GM23338 (cell line): ENCODE results near the gene CACNA1H.

Experiments used
- CREB1 ChIP-seq: fragments of 250-450 bp; sonication (Bioruptor Pico); IDR thresholded peaks from 2 replicates; pipeline ENCODE4 v1.5.0; 2020; ENCODE audit warnings: low read depth, mild to moderate bottlenecking, moderate library complexity
- EZH2 ChIP-seq: fragments of 200-600 bp; sonication (generic); IDR thresholded peaks from one replicate; pipeline ENCODE4 v1.8.0; 2017; ENCODE audit warnings: antibody characterized with exemption, mild to moderate bottlenecking, low read depth; ENCODE audit not compliant: unreplicated experiment
- EZH2phosphoT487 ChIP-seq: fragments of 200-600 bp; sonication (generic); IDR thresholded peaks from one replicate; pipeline ENCODE4 v1.8.1; 2018; ENCODE audit warnings: antibody characterized with exemption; ENCODE audit not compliant: unreplicated experiment
- JUNB ChIP-seq: IDR thresholded peaks from one replicate; pipeline ENCODE4 v1.6.1; 2016; ENCODE audit warnings: antibody characterized with exemption; ENCODE audit not compliant: unreplicated experiment
- NANOG ChIP-seq: IDR thresholded peaks from 2 replicates; pipeline ENCODE4 v1.6.1; 2016; ENCODE audit warnings: antibody characterized with exemption, borderline replicate concordance
- POLR2AphosphoS5 ChIP-seq: IDR thresholded peaks from 2 replicates; pipeline ENCODE4 v1.6.1; 2016; ENCODE audit warnings: antibody characterized with exemption, low read depth
- STAT1 ChIP-seq: IDR thresholded peaks from one replicate; pipeline ENCODE4 v1.6.1; 2016; ENCODE audit warnings: antibody characterized with exemption; ENCODE audit not compliant: unreplicated experiment
- ZNF114 ChIP-seq: fragments of 250-450 bp; sonication (Bioruptor Pico); IDR thresholded peaks from 2 replicates; pipeline ENCODE4 v1.5.0; 2020; ENCODE audit warnings: mild to moderate bottlenecking, moderate library complexity
- ZNF331 ChIP-seq: fragments of 250-450 bp; sonication (Bioruptor Pico); IDR thresholded peaks from 2 replicates; pipeline ENCODE4 v1.5.0; 2020; ENCODE audit warnings: low read depth, mild to moderate bottlenecking, moderate library complexity
- TF ChIP-seq, protein P1 (sequence below), 2 experiments: fragments of 200-600 bp in 1 of 2; sonication (generic) in 1 of 2; conservative IDR thresholded peaks; 2 replicates each; pipeline versions ENCODE4 v1.5.1 to v1.6.1; 2016 to 2017; ENCODE audit warnings: antibody characterized with exemption in 2 of 2, low read depth in 2 of 2, mild to moderate bottlenecking in 2 of 2, moderate library complexity in 1 of 2
- TF ChIP-seq, protein P2 (sequence below): IDR thresholded peaks from one replicate; pipeline ENCODE4 v1.6.1; 2018; ENCODE audit warnings: antibody characterized with exemption; ENCODE audit not compliant: unreplicated experiment
- TF ChIP-seq, protein P3 (sequence below): IDR thresholded peaks from 2 replicates; pipeline ENCODE4 v1.6.1; 2016; ENCODE audit warnings: antibody characterized with exemption
- TF ChIP-seq, protein P4 (sequence below): fragments of 250-450 bp; sonication (Bioruptor Pico); IDR thresholded peaks from 2 replicates; pipeline ENCODE4 v1.5.0; 2020; ENCODE audit warnings: mild to moderate bottlenecking, moderate library complexity

DNA sequence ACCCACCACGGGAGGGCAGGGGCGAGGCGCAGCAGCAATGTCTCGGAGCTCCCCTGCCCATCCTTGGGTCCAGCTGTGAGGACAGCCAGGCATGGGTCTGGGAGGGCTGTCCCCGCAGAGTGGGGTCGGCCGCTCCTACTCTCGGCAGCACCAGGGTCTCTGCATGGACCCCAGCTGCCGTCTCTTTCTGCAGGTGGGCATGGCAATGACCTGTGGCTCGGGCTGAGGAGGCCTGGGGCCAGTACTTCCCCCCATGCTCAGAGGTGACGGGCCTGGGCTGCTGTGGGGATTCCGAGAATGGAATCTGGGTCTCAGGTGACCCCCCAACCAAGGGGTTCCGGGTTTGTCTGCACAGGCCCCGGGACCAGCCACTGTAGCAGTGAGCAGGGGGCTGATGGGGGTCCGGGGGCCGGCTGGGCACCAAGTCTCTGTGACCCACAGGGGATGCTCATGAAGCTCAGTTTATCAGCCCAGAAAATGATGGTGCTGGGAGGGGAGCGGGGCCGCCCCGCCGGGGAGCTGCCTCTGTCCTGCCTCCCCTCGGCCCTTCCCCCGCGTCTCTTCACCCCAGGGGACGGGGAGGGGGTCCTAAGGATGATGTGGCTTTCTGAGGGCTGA lies 23.5 kb downstream of the CACNA1H start:
- TF ChIP-seq, protein P1, sequence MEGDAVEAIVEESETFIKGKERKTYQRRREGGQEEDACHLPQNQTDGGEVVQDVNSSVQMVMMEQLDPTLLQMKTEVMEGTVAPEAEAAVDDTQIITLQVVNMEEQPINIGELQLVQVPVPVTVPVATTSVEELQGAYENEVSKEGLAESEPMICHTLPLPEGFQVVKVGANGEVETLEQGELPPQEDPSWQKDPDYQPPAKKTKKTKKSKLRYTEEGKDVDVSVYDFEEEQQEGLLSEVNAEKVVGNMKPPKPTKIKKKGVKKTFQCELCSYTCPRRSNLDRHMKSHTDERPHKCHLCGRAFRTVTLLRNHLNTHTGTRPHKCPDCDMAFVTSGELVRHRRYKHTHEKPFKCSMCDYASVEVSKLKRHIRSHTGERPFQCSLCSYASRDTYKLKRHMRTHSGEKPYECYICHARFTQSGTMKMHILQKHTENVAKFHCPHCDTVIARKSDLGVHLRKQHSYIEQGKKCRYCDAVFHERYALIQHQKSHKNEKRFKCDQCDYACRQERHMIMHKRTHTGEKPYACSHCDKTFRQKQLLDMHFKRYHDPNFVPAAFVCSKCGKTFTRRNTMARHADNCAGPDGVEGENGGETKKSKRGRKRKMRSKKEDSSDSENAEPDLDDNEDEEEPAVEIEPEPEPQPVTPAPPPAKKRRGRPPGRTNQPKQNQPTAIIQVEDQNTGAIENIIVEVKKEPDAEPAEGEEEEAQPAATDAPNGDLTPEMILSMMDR (conservative IDR thresholded peaks at IDR 0.05; ENCODE audit: low read depth in 2 of 2), result no peak
- TF ChIP-seq POLR2AphosphoS5 (no peak), EZH2 (no peak), JUNB (no peak), CREB1 (no peak), EZH2phosphoT487 (no peak), ZNF331 (CRISPR knock-in tag) (no peak), ZNF114 (CRISPR knock-in tag) (no peak), STAT1 (no peak), NANOG (no peak)
- TF ChIP-seq, protein P2, sequence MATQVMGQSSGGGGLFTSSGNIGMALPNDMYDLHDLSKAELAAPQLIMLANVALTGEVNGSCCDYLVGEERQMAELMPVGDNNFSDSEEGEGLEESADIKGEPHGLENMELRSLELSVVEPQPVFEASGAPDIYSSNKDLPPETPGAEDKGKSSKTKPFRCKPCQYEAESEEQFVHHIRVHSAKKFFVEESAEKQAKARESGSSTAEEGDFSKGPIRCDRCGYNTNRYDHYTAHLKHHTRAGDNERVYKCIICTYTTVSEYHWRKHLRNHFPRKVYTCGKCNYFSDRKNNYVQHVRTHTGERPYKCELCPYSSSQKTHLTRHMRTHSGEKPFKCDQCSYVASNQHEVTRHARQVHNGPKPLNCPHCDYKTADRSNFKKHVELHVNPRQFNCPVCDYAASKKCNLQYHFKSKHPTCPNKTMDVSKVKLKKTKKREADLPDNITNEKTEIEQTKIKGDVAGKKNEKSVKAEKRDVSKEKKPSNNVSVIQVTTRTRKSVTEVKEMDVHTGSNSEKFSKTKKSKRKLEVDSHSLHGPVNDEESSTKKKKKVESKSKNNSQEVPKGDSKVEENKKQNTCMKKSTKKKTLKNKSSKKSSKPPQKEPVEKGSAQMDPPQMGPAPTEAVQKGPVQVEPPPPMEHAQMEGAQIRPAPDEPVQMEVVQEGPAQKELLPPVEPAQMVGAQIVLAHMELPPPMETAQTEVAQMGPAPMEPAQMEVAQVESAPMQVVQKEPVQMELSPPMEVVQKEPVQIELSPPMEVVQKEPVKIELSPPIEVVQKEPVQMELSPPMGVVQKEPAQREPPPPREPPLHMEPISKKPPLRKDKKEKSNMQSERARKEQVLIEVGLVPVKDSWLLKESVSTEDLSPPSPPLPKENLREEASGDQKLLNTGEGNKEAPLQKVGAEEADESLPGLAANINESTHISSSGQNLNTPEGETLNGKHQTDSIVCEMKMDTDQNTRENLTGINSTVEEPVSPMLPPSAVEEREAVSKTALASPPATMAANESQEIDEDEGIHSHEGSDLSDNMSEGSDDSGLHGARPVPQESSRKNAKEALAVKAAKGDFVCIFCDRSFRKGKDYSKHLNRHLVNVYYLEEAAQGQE, result no peak
- TF ChIP-seq, protein P3, sequence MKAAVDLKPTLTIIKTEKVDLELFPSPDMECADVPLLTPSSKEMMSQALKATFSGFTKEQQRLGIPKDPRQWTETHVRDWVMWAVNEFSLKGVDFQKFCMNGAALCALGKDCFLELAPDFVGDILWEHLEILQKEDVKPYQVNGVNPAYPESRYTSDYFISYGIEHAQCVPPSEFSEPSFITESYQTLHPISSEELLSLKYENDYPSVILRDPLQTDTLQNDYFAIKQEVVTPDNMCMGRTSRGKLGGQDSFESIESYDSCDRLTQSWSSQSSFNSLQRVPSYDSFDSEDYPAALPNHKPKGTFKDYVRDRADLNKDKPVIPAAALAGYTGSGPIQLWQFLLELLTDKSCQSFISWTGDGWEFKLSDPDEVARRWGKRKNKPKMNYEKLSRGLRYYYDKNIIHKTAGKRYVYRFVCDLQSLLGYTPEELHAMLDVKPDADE, result no peak
- TF ChIP-seq, protein P4, sequence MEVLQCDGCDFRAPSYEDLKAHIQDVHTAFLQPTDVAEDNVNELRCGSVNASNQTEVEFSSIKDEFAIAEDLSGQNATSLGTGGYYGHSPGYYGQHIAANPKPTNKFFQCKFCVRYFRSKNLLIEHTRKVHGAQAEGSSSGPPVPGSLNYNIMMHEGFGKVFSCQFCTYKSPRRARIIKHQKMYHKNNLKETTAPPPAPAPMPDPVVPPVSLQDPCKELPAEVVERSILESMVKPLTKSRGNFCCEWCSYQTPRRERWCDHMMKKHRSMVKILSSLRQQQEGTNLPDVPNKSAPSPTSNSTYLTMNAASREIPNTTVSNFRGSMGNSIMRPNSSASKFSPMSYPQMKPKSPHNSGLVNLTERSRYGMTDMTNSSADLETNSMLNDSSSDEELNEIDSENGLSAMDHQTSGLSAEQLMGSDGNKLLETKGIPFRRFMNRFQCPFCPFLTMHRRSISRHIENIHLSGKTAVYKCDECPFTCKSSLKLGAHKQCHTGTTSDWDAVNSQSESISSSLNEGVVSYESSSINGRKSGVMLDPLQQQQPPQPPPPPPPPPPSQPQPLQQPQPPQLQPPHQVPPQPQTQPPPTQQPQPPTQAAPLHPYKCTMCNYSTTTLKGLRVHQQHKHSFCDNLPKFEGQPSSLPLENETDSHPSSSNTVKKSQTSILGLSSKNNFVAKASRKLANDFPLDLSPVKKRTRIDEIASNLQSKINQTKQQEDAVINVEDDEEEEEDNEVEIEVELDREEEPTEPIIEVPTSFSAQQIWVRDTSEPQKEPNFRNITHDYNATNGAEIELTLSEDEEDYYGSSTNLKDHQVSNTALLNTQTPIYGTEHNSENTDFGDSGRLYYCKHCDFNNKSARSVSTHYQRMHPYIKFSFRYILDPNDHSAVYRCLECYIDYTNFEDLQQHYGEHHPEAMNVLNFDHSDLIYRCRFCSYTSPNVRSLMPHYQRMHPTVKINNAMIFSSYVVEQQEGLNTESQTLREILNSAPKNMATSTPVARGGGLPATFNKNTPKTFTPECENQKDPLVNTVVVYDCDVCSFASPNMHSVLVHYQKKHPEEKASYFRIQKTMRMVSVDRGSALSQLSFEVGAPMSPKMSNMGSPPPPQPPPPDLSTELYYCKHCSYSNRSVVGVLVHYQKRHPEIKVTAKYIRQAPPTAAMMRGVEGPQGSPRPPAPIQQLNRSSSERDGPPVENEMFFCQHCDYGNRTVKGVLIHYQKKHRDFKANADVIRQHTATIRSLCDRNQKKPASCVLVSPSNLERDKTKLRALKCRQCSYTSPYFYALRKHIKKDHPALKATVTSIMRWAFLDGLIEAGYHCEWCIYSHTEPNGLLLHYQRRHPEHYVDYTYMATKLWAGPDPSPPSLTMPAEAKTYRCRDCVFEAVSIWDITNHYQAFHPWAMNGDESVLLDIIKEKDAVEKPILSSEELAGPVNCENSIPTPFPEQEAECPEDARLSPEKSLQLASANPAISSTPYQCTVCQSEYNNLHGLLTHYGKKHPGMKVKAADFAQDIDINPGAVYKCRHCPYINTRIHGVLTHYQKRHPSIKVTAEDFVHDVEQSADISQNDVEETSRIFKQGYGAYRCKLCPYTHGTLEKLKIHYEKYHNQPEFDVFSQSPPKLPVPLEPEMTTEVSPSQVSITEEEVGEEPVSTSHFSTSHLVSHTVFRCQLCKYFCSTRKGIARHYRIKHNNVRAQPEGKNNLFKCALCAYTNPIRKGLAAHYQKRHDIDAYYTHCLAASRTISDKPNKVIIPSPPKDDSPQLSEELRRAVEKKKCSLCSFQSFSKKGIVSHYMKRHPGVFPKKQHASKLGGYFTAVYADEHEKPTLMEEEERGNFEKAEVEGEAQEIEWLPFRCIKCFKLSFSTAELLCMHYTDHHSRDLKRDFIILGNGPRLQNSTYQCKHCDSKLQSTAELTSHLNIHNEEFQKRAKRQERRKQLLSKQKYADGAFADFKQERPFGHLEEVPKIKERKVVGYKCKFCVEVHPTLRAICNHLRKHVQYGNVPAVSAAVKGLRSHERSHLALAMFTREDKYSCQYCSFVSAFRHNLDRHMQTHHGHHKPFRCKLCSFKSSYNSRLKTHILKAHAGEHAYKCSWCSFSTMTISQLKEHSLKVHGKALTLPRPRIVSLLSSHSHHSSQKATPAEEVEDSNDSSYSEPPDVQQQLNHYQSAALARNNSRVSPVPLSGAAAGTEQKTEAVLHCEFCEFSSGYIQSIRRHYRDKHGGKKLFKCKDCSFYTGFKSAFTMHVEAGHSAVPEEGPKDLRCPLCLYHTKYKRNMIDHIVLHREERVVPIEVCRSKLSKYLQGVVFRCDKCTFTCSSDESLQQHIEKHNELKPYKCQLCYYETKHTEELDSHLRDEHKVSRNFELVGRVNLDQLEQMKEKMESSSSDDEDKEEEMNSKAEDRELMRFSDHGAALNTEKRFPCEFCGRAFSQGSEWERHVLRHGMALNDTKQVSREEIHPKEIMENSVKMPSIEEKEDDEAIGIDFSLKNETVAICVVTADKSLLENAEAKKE (CRISPR knock-in tag), result no peak
